ENCODE measurements around the gene HOXA9. TPM values are rescaled to one million over a fixed set of nuclear protein-coding genes. Genes with fewer than 3 reads are reported as not detected.

Gene HOXA9
- total and polyA plus RNA-seq, 10 of the 15 experiments (the other 5 are each of a cell fraction or from before 2014, with no cell fraction given): not detected

DNA sequence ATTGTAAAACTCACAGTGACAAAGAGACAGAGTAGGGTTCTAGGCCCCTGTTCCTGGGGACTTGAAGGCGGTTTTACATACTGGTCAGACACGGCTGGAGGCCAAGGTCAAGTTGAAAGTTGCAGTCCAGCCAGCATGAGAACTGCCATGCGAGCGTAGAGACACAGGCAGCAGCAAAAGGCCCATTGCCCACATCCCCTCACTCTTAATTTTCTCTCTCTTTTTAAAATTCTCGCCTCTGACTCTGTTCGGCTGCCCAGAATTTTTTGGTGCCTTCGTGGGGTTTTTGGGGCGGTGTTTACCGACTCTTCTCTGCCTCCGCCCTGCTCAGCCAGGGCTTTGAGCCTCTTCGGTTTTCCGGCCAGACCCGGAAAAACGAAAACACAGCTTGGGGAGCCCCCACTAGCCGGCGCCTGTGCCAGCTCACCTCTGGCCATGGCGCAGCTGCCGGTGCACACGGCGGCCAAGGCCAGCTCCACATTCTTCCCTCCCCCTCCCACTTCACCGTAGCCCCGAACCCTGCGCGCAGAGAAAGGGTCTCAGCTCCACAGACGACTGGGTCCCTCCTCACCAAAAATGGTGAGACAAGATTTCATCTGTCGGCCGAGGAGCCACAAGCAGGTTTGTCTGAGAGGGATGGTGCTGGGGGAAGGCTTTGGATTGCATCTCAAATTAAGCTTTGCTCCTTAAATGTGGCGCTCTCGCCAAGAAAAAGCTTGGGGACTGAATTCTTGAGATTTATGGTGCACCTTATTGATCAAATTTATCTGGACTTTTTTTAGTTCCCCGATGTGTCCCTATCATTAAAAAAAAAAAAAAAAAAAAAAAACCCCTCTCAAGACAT is 36.9 kb upstream of the HOXA9 start (continued):
- TF ChIP-seq, protein P1, sequence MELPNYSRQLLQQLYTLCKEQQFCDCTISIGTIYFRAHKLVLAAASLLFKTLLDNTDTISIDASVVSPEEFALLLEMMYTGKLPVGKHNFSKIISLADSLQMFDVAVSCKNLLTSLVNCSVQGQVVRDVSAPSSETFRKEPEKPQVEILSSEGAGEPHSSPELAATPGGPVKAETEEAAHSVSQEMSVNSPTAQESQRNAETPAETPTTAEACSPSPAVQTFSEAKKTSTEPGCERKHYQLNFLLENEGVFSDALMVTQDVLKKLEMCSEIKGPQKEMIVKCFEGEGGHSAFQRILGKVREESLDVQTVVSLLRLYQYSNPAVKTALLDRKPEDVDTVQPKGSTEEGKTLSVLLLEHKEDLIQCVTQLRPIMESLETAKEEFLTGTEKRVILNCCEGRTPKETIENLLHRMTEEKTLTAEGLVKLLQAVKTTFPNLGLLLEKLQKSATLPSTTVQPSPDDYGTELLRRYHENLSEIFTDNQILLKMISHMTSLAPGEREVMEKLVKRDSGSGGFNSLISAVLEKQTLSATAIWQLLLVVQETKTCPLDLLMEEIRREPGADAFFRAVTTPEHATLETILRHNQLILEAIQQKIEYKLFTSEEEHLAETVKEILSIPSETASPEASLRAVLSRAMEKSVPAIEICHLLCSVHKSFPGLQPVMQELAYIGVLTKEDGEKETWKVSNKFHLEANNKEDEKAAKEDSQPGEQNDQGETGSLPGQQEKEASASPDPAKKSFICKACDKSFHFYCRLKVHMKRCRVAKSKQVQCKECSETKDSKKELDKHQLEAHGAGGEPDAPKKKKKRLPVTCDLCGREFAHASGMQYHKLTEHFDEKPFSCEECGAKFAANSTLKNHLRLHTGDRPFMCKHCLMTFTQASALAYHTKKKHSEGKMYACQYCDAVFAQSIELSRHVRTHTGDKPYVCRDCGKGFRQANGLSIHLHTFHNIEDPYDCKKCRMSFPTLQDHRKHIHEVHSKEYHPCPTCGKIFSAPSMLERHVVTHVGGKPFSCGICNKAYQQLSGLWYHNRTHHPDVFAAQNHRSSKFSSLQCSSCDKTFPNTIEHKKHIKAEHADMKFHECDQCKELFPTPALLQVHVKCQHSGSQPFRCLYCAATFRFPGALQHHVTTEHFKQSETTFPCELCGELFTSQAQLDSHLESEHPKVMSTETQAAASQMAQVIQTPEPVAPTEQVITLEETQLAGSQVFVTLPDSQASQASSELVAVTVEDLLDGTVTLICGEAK (IDR thresholded peaks at IDR 0.05; ENCODE audit: borderline replicate concordance): no peak
- TF ChIP-seq, protein P2, sequence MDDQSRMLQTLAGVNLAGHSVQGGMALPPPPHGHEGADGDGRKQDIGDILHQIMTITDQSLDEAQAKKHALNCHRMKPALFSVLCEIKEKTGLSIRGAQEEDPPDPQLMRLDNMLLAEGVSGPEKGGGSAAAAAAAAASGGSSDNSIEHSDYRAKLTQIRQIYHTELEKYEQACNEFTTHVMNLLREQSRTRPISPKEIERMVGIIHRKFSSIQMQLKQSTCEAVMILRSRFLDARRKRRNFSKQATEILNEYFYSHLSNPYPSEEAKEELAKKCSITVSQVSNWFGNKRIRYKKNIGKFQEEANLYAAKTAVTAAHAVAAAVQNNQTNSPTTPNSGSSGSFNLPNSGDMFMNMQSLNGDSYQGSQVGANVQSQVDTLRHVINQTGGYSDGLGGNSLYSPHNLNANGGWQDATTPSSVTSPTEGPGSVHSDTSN (IDR thresholded peaks at IDR 0.05; ENCODE audit: insufficient replicate concordance, low read depth, low read length): no peak
- TF ChIP-seq EP300 (IDR thresholded peaks at IDR 0.05; ENCODE audit: borderline replicate concordance in 1 of 2, control insufficient read depth in 1 of 2, low read depth in 2 of 2, low read length in 2 of 2) (no peak), PML (IDR thresholded peaks at IDR 0.05; ENCODE audit: low read length) (no peak), CBFB (IDR thresholded peaks at IDR 0.05; ENCODE audit: low read depth) (no peak), ZNF384 (IDR thresholded peaks at IDR 0.05; ENCODE audit: borderline replicate concordance, low read depth, low read length) (no peak), NR2F1 (conservative IDR thresholded peaks at IDR 0.05) (no peak)
- TF ChIP-seq, protein P3, sequence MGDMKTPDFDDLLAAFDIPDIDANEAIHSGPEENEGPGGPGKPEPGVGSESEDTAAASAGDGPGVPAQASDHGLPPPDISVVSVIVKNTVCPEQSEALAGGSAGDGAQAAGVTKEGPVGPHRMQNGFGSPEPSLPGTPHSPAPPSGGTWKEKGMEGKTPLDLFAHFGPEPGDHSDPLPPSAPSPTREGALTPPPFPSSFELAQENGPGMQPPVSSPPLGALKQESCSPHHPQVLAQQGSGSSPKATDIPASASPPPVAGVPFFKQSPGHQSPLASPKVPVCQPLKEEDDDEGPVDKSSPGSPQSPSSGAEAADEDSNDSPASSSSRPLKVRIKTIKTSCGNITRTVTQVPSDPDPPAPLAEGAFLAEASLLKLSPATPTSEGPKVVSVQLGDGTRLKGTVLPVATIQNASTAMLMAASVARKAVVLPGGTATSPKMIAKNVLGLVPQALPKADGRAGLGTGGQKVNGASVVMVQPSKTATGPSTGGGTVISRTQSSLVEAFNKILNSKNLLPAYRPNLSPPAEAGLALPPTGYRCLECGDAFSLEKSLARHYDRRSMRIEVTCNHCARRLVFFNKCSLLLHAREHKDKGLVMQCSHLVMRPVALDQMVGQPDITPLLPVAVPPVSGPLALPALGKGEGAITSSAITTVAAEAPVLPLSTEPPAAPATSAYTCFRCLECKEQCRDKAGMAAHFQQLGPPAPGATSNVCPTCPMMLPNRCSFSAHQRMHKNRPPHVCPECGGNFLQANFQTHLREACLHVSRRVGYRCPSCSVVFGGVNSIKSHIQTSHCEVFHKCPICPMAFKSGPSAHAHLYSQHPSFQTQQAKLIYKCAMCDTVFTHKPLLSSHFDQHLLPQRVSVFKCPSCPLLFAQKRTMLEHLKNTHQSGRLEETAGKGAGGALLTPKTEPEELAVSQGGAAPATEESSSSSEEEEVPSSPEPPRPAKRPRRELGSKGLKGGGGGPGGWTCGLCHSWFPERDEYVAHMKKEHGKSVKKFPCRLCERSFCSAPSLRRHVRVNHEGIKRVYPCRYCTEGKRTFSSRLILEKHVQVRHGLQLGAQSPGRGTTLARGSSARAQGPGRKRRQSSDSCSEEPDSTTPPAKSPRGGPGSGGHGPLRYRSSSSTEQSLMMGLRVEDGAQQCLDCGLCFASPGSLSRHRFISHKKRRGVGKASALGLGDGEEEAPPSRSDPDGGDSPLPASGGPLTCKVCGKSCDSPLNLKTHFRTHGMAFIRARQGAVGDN (IDR thresholded peaks at IDR 0.05): no peak
- TF ChIP-seq, protein P4, sequence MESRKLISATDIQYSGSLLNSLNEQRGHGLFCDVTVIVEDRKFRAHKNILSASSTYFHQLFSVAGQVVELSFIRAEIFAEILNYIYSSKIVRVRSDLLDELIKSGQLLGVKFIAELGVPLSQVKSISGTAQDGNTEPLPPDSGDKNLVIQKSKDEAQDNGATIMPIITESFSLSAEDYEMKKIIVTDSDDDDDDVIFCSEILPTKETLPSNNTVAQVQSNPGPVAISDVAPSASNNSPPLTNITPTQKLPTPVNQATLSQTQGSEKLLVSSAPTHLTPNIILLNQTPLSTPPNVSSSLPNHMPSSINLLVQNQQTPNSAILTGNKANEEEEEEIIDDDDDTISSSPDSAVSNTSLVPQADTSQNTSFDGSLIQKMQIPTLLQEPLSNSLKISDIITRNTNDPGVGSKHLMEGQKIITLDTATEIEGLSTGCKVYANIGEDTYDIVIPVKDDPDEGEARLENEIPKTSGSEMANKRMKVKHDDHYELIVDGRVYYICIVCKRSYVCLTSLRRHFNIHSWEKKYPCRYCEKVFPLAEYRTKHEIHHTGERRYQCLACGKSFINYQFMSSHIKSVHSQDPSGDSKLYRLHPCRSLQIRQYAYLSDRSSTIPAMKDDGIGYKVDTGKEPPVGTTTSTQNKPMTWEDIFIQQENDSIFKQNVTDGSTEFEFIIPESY (IDR thresholded peaks at IDR 0.05): no peak

All from GM12878 (cell line).